WERI-Rb-1 (cell line): ENCODE results near the gene FAM151A.

ENCODE experiments used
- DNase-seq: peaks from one replicate; pipeline ENCODE4 v3.0.0-alpha.2; 2020
- H3K27ac ChIP-seq: fragments of 250-450 bp; sonication (Bioruptor Pico); 2 replicates; pipeline ENCODE4 v1.5.1; 2020; ENCODE audit warnings: mild to moderate bottlenecking, moderate library complexity
- H3K27me3 ChIP-seq: fragments of 250-450 bp; sonication (Bioruptor Pico); 2 replicates; pipeline ENCODE4 v1.5.1; 2021; ENCODE audit warnings: mild to moderate bottlenecking, low read depth, moderate library complexity; ENCODE audit not compliant: insufficient read depth, severe bottlenecking
- H3K36me3 ChIP-seq: fragments of 250-450 bp; sonication (Bioruptor Pico); 2 replicates; pipeline ENCODE4 v1.5.1; 2020; ENCODE audit warnings: mild to moderate bottlenecking, moderate library complexity
- H3K4me3 ChIP-seq: 2 replicates; pipeline ENCODE4 v1.5.1; 2011; ENCODE audit warnings: low read depth, mild to moderate bottlenecking, control low read depth, low read length
- H3K9me3 ChIP-seq: fragments of 250-450 bp; sonication (Bioruptor Pico); 2 replicates; pipeline ENCODE4 v1.5.1; 2021; ENCODE audit warnings: mild to moderate bottlenecking, moderate library complexity; ENCODE audit not compliant: severe bottlenecking
- TF ChIP-seq, protein P1 (sequence below): IDR thresholded peaks from 2 replicates; pipeline ENCODE4 v1.5.1; 2011; ENCODE audit warnings: low read depth, mild to moderate bottlenecking, control low read depth, inconsistent platforms, low read length

The FAM151A gene

DNA sequence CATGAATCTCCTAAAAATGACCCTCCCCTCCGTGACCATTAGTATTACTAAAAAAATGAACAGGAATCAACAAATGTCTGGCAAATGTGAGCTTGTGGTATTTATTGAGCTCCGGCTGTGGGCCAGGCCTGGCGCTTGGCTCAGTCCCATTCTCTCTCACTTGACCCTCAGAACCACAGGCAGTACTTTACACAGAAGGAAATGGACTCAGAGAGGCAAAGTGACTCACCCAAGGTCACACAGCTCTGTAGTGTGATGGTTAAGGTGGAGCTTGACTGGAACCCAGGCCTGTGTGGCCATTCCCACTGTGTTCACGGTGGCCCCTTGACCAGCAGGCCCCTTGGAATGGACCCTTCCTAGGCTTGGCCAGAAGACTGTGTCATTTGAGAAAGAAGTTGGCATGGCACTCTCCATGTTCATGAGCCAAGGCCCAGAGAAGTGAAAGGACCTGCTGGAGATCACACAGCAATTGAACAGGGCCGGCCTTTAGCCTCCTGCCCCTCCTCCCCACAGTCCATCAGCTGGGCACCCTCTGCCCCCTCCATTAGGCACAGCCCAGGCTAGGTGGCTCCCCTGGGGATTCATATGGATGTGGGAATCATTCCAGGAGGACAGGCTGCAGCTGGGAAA is 32.1 kb downstream of the FAM151A start:
- no peak overlapping the region for H3K27ac ChIP-seq

DNA sequence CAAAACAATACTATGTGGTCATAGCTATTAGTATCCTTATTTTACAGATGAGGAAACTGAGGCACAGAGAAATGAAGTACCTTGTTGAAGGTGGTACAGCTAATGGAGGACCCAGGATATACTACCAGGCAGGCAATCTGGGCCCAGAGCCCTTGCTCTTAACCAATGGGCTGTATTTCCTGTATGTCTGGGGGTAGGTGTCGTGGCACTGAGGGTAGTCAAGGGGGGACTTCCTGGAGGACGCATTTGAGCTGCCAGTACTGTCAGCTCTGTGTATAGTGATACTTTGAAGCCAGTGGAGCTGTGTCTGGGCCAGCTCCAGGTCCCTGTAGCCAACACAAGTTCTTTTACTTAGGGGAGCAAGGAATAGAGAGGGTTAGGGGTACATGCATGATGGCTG is 34.9 kb downstream of the FAM151A start:
- no peaks in the 10 kb centered on the region; the same call in 1 of the 2 replicates for H3K36me3 ChIP-seq
- TF ChIP-seq, protein P1, sequence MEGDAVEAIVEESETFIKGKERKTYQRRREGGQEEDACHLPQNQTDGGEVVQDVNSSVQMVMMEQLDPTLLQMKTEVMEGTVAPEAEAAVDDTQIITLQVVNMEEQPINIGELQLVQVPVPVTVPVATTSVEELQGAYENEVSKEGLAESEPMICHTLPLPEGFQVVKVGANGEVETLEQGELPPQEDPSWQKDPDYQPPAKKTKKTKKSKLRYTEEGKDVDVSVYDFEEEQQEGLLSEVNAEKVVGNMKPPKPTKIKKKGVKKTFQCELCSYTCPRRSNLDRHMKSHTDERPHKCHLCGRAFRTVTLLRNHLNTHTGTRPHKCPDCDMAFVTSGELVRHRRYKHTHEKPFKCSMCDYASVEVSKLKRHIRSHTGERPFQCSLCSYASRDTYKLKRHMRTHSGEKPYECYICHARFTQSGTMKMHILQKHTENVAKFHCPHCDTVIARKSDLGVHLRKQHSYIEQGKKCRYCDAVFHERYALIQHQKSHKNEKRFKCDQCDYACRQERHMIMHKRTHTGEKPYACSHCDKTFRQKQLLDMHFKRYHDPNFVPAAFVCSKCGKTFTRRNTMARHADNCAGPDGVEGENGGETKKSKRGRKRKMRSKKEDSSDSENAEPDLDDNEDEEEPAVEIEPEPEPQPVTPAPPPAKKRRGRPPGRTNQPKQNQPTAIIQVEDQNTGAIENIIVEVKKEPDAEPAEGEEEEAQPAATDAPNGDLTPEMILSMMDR, result no peak
- H3K4me3 ChIP-seq, result no peak overlapping the region
- DNase-seq, result no peak
- no peaks in the 10 kb centered on the region for H3K27me3 ChIP-seq
- no peak overlapping the region for H3K27ac ChIP-seq
- H3K9me3 ChIP-seq, result no peaks in the 10 kb centered on the region

More for the DNA sequence above, 32.1 kb downstream of the FAM151A start:
- DNase-seq, result no peak
- no peaks in the 10 kb centered on the region for H3K27me3 ChIP-seq
- H3K9me3 ChIP-seq, result no peaks in the 10 kb centered on the region
- H3K36me3 ChIP-seq, result peaks cover 7% of the 10 kb centered on the region
- TF ChIP-seq, protein P1, result no peak
- H3K4me3 ChIP-seq, result no peak overlapping the region

DNA sequence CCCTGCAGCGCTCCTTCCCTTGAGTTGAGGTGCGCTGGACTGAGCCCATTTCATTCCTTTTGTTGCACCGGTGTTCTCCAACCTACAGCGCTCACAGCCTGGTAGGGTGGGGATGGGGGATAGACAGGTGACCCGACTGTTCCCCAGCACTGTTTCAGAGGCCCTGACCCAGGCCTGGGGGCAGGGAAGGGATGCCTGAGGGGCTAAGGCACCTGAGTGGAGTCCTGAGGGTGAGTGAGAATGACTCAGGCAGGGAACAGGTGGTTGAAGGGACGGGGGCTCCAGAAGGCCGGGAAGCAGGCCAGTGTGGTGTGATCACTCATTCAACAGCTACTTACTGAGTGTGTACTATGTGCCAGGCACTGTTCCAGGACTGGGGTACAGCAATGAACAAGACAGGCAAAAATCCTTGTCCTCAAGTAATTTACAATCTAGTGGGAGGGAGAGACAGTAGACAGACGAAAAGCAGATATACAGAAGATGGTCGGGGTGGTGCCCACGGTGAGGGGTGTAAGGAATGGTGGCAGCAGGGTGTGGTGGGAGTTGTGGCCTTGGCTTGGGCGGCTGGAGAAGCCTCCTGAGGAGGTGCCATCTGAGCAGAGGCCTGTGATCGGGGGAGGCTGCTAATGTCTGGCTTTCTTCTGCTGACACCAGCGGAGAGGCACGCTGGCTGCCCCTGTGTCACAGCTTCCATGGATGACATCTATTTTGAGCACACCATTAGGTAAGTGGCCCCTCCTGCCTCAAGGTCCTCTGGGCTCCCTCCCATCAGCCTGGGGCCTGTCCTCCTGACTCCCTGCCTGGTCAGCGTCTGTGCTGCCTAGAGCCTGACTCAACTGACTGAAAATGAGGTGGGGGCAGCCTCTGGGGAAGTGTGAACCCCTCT is 37.9 kb downstream of the FAM151A start:
- no peaks in the 10 kb centered on the region for H3K9me3 ChIP-seq
- DNase-seq, result no peak
- no peak overlapping the region for H3K4me3 ChIP-seq
- H3K36me3 ChIP-seq, result no peaks in the 10 kb centered on the region
- H3K27ac ChIP-seq, result no peak overlapping the region
- TF ChIP-seq, protein P1, result no peak
- H3K27me3 ChIP-seq, result no peaks in the 10 kb centered on the region

DNA sequence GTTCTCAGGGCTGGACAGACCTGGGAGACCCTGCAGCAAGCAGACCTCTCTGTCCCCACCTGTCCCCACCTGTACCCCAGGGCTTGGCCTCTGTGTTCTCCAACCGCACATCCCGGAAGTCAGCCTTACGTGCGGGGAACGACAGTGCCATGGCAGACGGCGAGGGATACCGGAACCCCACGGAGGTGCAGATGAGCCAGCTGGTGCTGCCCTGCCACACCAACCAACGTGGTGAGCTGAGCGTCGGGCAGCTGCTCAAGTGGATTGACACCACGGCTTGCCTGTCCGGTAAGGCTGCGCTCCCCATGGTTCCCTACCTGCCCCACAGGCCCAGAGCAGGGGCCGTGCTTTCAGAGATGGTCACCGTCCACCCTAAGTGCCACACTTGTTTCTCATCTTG is 38.8 kb downstream of the FAM151A start:
- TF ChIP-seq, protein P1, result no peak
- no peaks in the 10 kb centered on the region for H3K36me3 ChIP-seq
- H3K9me3 ChIP-seq, result no peaks in the 10 kb centered on the region
- no peaks in the 10 kb centered on the region for H3K27me3 ChIP-seq
- no peak overlapping the region for H3K27ac ChIP-seq
- no peak for DNase-seq
- no peak overlapping the region for H3K4me3 ChIP-seq

DNA sequence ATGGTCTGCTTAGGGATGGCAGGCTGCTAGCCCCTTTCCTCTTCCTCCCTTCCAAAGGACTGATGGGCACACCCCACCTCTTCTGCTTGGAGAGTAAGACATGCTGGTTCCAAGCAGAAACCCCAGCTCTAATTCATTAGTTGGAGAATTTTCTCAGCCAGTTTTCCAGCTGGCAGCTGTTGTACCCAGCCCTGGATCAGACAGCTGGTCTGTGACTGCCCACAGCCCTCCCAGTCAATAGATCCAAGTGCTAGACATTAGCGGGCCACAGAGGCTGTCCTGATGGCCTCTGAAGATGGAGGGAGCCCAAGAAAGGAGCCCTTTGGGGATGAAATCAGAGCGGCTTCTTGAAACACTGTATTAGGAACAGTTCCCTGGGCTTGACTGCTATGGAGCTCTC is 39.5 kb downstream of the FAM151A start:
- Histone ChIP-seq H3K27me3 (no peaks in the 10 kb centered on the region), H3K27ac (0 out of 2 replicates have a peak overlapping the region, but pooled peaks have one; percentile 16), H3K36me3 (no peaks in the 10 kb centered on the region), H3K9me3 (no peaks in the 10 kb centered on the region), H3K4me3 (no peak overlapping the region)
- TF ChIP-seq, protein P1, result no peak
- no peak for DNase-seq
